Stimulated activated CD4-positive, alpha-beta T cell treated with anti-CD3 and anti-CD28 coated beads, Interleukin-12 subunit alpha, Interleukin-12 subunit beta, amount 100 ng/mL, for 24 hours (primary cell): Measurements from ENCODE around the gene PPEF2.

Experiments used
- DNase-seq, 2 experiments: peaks; one replicate each; pipeline ENCODE4 v3.0.0-alpha.2; 2020; ENCODE audit warnings: low read depth in 2 of 2

Gene PPEF2

DNA sequence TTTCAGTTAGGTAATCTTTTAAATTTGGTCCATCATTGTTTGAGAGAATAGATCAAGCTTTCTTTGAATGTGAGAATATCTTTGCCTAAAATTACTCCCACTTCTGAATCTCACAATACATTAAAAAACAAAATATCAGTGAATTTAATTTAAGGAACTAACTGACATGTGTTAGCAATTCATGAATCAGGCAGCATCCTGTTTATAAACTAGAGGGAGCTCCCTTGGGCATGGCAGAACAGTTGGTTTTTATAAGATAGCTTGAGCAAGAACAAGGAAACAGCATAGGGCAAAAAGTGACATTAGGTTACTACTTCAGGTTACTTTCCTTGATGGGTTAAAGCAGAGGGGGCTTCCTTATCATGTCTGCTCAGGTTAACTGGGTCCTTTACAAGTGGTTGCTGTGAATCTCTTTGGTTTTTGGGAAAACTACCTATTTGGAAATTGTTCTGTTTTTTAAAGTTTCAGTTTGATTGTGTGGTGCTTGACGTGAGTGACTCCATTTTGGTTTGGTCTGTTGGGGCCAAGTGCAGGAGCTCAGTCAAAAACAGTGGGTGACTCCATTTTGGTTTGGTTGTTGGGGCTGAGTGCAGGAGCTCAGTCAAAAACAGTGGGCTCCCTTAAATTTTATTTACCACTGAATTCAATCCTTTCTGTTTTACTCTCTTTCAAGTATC is 68.0 kb downstream of the PPEF2 start:
- DNase-seq, result no peak

- DNase-seq, result no peak
Observed at GRCh38 chr4:75831856-75832405, 70.3 kb downstream of the PPEF2 start.

DNA sequence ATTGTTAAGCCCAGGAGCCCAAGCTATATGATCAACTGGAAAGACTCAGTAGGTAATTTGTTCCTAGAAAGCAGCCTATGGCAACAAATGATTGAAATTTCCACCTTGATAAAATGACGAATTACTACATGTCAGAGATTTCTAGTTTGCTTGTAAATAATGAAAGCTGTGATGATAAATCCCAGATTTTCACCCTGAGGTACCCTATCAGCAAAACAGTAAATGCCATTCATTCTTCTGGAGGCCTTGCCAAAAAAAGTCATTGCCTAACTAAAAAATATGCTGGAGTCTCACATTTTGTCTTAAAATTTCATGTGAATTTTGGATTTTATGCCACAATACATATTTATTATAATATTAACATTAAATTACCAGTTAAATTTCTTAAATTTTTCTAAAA is 71.3 kb downstream of the PPEF2 start:
- DNase-seq, result no peak

GRCh38 chr4:75823812-75824211 is 78.4 kb downstream of the PPEF2 start:
- DNase-seq, result no peak

- DNase-seq, result no peak
Observed at GRCh38 chr4:75822416-75822815, 79.8 kb downstream of the PPEF2 start.

- no peak for DNase-seq
Observed at GRCh38 chr4:75821966-75822365, 80.3 kb downstream of the PPEF2 start.

DNA sequence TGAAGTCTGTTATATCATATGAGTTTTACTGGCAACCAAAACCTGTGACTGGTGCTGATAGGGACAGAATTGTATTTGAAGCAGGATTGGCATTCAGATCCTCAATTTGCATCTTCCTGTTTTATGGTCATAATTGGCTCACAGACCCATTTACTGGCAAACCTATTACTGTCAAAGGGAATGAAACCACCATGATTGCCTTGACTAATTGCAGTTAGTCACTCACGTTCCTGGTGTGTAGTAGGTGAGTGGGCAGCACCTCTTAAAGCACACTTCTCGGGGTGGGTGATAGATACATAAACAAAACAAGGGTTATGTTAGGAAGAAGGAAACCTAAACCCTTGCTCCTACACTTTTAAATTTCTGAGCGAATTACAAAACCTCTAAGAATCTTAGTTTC is 81.0 kb downstream of the PPEF2 start:
- no peak for DNase-seq

DNA sequence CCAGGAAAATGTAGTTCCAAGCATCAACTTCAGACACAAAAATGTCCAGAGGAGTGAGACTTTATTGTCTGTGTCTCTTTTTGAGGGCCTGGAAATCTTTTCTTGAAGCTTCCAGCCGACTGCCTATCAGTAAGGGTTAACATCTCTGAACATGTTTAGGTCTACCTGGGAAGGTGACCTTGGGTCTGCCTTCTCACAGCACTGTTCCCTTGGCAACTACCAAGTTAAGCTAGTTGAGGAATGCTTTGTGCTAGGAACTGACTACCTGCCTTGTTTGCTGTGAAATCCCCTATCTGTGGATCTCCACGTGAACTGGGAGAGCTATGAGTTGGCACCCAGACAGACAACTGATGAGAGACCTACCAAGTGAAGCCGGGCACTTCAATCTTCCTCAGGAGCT is 81.6 kb downstream of the PPEF2 start:
- no peak for DNase-seq

GRCh38 chr4:75820197-75820596 is 82.1 kb downstream of the PPEF2 start:
- no peak for DNase-seq

- DNase-seq, result no peak
Observed at GRCh38 chr4:75819121-75819520, 83.1 kb downstream of the PPEF2 start.

- DNase-seq, result no peak
Observed at GRCh38 chr4:75817901-75818300, 84.4 kb downstream of the PPEF2 start.
